HL-60 (cell line): ENCODE measurements around the gene KDM2B.
A peak's percentile ranks its signal among the peaks of the same experiment; 100 is the strongest.

Source experiments
- GABPA ChIP-seq: IDR thresholded peaks from 2 replicates; pipeline ENCODE4 v1.6.1; 2012; ENCODE audit warnings: low read depth
- POLR2AphosphoS5 ChIP-seq: IDR thresholded peaks from 2 replicates; pipeline ENCODE4 v1.6.1; 2012; ENCODE audit warnings: low read depth
- REST ChIP-seq: IDR thresholded peaks from 2 replicates; pipeline ENCODE4 v1.6.1; 2012; ENCODE audit warnings: low read depth; ENCODE audit not compliant: insufficient replicate concordance
- SPI1 ChIP-seq: IDR thresholded peaks from 2 replicates; pipeline ENCODE4 v1.6.1; 2012; ENCODE audit warnings: low read depth, mild to moderate bottlenecking, borderline replicate concordance
- TF ChIP-seq, protein P1 (sequence below): IDR thresholded peaks from one replicate; pipeline ENCODE4 v1.5.1; 2011; ENCODE audit warnings: low read length, control low read depth, inconsistent platforms; ENCODE audit not compliant: insufficient read depth

DNA sequence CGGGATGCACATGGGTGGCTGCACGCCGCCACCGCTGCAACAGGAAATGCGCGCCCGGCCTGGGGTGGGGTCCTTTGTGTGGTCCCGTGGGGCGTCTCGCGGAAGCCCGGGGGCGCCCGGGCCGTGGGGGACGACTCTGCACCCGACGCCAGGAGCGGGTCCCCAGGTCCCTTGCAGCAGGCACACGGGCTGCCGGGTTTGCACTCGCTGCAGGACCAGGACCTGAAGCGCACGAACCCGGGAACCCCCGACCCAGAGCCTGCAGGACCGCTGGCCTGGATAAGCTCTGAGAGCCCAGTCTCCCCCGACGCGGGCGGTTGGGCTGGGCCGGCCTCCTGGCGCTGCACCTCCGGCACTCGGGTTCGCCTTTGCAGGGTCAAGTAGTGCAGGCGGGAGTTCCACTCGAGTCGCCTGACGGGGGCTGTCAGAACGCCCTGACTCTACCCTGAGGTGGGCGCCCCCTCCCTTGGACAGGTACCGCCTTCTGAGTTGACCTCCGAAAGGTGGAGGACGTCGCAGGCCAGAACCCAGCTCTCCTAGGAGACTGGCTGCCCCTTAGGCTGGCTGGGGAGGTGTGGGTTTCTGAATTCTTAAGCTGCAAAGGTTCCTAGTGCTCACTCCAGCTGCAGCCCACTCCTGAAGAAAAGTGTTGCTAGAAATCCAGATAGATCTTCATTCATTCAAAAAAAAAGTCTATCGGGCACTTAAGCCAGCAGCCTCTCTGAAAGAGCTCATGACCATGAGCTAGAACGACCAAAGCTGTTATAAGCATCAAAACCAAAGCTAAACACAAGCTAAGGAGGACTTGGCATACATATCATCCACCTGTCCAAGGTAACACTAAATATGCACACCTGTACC is 113.0 kb downstream of the KDM2B start:
- TF ChIP-seq, protein P1, sequence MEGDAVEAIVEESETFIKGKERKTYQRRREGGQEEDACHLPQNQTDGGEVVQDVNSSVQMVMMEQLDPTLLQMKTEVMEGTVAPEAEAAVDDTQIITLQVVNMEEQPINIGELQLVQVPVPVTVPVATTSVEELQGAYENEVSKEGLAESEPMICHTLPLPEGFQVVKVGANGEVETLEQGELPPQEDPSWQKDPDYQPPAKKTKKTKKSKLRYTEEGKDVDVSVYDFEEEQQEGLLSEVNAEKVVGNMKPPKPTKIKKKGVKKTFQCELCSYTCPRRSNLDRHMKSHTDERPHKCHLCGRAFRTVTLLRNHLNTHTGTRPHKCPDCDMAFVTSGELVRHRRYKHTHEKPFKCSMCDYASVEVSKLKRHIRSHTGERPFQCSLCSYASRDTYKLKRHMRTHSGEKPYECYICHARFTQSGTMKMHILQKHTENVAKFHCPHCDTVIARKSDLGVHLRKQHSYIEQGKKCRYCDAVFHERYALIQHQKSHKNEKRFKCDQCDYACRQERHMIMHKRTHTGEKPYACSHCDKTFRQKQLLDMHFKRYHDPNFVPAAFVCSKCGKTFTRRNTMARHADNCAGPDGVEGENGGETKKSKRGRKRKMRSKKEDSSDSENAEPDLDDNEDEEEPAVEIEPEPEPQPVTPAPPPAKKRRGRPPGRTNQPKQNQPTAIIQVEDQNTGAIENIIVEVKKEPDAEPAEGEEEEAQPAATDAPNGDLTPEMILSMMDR: no peak
- TF ChIP-seq POLR2AphosphoS5 (0 out of 2 replicates have a peak, but pooled peaks have one; percentile 5), REST (no peak), GABPA (no peak), SPI1 (no peak)
